Neuronal stem cell (in vitro differentiated cells): Measurements from ENCODE around the gene ARF1.

Source experiments
- DNase-seq: peaks from one replicate; pipeline ENCODE4 v3.0.0-alpha.2; 2013; ENCODE audit warnings: low spot score
- H2AFZ ChIP-seq: one replicate; pipeline ENCODE4 v1.6.1; 2013; ENCODE audit warnings: mild to moderate bottlenecking, low read length, inconsistent platforms
- H2AK5ac ChIP-seq: 2 replicates; pipeline ENCODE4 v1.6.1; 2013; ENCODE audit warnings: low read depth, mild to moderate bottlenecking, inconsistent platforms, low read length, moderate library complexity, mixed read lengths
- H2BK120ac ChIP-seq: 2 replicates; pipeline ENCODE4 v1.6.1; 2013; ENCODE audit warnings: low read depth, mild to moderate bottlenecking, inconsistent platforms, low read length, moderate library complexity, mixed read lengths
- H2BK12ac ChIP-seq: one replicate; pipeline ENCODE4 v1.6.1; 2013; ENCODE audit warnings: low read length, inconsistent platforms
- H2BK15ac ChIP-seq: 2 replicates; pipeline ENCODE4 v1.6.1; 2013; ENCODE audit warnings: mild to moderate bottlenecking, low read length, inconsistent platforms, mixed read lengths
- H2BK5ac ChIP-seq: one replicate; pipeline ENCODE4 v1.6.1; 2013; ENCODE audit warnings: inconsistent platforms, mild to moderate bottlenecking, low read length, moderate library complexity
- H3K14ac ChIP-seq: one replicate; pipeline ENCODE4 v1.6.1; 2013; ENCODE audit warnings: low read length, inconsistent platforms
- H3K18ac ChIP-seq: 2 replicates; pipeline ENCODE4 v1.6.1; 2013; ENCODE audit warnings: low read length, inconsistent platforms
- H3K23ac ChIP-seq: 2 replicates; pipeline ENCODE4 v1.6.1; 2013; ENCODE audit warnings: low read depth, mild to moderate bottlenecking, mixed read lengths, low read length, inconsistent platforms; ENCODE audit not compliant: poor library complexity
- H3K27ac ChIP-seq: replicated peaks from 3 replicates; pipeline ENCODE4 v1.5.1; 2013; ENCODE audit warnings: low read length, inconsistent platforms
- H3K27me3 ChIP-seq, 3 experiments: 2 replicates each; pipeline ENCODE4 v1.6.1; 2013; ENCODE audit warnings: low read length in 3 of 3, mild to moderate bottlenecking in 2 of 3, inconsistent platforms in 1 of 3, low read depth in 1 of 3, mixed read lengths in 1 of 3, moderate library complexity in 1 of 3; ENCODE audit not compliant: control insufficient read depth in 3 of 3, insufficient read depth in 3 of 3
- H3K36me3 ChIP-seq, 2 donors: replicated peaks in 1 of 2; 2 replicates each; pipeline ENCODE4 v1.6.1; 2013; ENCODE audit warnings: low read length in 2 of 2; ENCODE audit not compliant: control insufficient read depth in 2 of 2, insufficient read depth in 2 of 2
- H3K4ac ChIP-seq: 2 replicates; pipeline ENCODE4 v1.6.1; 2013; ENCODE audit warnings: inconsistent platforms, mild to moderate bottlenecking, low read length, moderate library complexity
- H3K4me1 ChIP-seq, 2 donors: 1 replicate in 1 of 2; 2 replicates in 1 of 2; pipeline ENCODE4 v1.6.1; 2013; ENCODE audit warnings: low read length in 2 of 2, low read depth in 1 of 2; ENCODE audit not compliant: control insufficient read depth in 2 of 2, insufficient read depth in 1 of 2
- H3K4me2 ChIP-seq: one replicate; pipeline ENCODE4 v1.6.1; 2013; ENCODE audit warnings: mild to moderate bottlenecking, low read length, inconsistent platforms; ENCODE audit not compliant: insufficient read depth, poor library complexity, severe bottlenecking
- H3K4me3 ChIP-seq, 2 donors: 2 replicates each; pipeline ENCODE4 v1.5.1; 2013; ENCODE audit warnings: low read length in 2 of 2, mild to moderate bottlenecking in 2 of 2, inconsistent platforms in 1 of 2, moderate library complexity in 1 of 2
- H3K79me1 ChIP-seq: one replicate; pipeline ENCODE4 v1.6.1; 2013; ENCODE audit warnings: low read depth, mild to moderate bottlenecking, inconsistent platforms, low read length, moderate library complexity
- H3K9ac ChIP-seq: one replicate; pipeline ENCODE4 v1.6.1; 2013; ENCODE audit warnings: mild to moderate bottlenecking, low read depth, low read length, inconsistent platforms; ENCODE audit not compliant: poor library complexity
- H3K9me3 ChIP-seq, 2 donors: replicated peaks in 1 of 2; 2 replicates each; pipeline versions ENCODE3 to v1.6.1; 2013; ENCODE audit warnings: low read length in 2 of 2, mild to moderate bottlenecking in 2 of 2, inconsistent platforms in 1 of 2, low read depth in 1 of 2, mixed read lengths in 1 of 2, moderate library complexity in 1 of 2; ENCODE audit not compliant: control insufficient read depth in 2 of 2, insufficient read depth in 1 of 2
- H4K8ac ChIP-seq: one replicate; pipeline ENCODE4 v1.6.1; 2013; ENCODE audit warnings: low read depth, mild to moderate bottlenecking, inconsistent platforms, low read length, moderate library complexity
- H4K91ac ChIP-seq: one replicate; pipeline ENCODE4 v1.6.1; 2013; ENCODE audit warnings: low read length, low read depth, mild to moderate bottlenecking, inconsistent platforms; ENCODE audit not compliant: poor library complexity
- WGBS, 2 donors: extraction: QIAGEN DNeasy Blood & Tissue Kit; methylation state at CpG; one replicate each; pipeline ENCODE4 v1.1.7; 2013; ENCODE audit warnings: missing lambda C conversion rate in 2 of 2, mixed read lengths in 1 of 2; ENCODE audit not compliant: insufficient read length in 2 of 2, insufficient replicate concordance in 1 of 2; ENCODE audit errors: extremely low coverage in 2 of 2; 5-methylcytosine and 5-hydroxymethylcytosine counted together

ARF1 gene

DNA sequence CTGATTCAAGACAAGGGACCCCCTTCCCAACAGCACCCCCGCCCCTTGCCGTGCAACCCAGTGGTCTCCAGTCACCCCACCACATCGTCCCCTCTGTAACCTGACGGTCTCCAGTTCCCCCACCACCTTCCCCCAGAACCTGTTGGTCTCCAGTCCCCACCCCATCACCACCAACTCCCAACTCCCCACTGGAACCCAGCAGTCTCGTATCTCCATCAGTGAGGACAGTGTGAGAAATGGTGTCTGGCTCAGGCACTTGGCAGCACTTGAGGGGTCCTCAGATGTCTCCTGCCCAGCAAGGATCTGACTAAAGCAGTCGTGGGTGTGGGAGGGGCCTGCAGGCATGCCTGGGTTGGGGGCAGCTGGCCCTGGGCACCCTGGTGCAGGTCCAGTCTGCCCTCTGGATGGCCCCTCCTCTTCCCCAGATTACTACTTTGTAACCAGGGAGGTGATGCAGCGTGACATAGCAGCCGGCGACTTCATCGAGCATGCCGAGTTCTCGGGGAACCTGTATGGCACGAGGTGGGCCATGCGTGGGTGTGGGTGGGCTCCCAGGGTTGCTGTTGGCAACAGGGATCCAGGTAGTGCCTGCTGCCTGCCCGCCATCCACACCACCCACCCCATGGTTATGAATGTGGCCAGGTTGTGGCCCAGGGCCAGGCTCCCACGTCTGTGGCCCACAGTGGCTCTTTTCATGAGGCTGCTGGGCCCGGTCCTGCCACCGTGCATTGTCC is 64.1 kb downstream of the ARF1 start:
- no peak overlapping the region for H2BK15ac ChIP-seq
- peaks cover 0 to 51% of the 10 kb centered on the region in 2 donors for H3K36me3 ChIP-seq
- no peak overlapping the region for H3K4ac ChIP-seq
- no peak overlapping the region for H2AK5ac ChIP-seq
- no peak overlapping the region for H4K8ac ChIP-seq
- H3K4me1 ChIP-seq, result peaks cover 9 to 24% of the 10 kb centered on the region in 2 donors
- H3K4me2 ChIP-seq, result no peak overlapping the region
- H4K91ac ChIP-seq, result no peak overlapping the region
- H2AFZ ChIP-seq, result no peak overlapping the region
- H3K27ac ChIP-seq, result no peak overlapping the region
- no peak for DNase-seq
- H3K79me1 ChIP-seq, result peaks cover 26% of the 10 kb centered on the region
- H3K18ac ChIP-seq, result no peak overlapping the region
- H2BK12ac ChIP-seq, result no peak overlapping the region
- H3K14ac ChIP-seq, result no peak overlapping the region
- H3K27me3 ChIP-seq, result no peaks in the 10 kb centered on the region
- WGBS, 2 donors, result no CpG with 5 or more reads among the region's 18 CpGs
- H3K9me3 ChIP-seq, result no peaks in the 10 kb centered on the region
- no peak overlapping the region for H3K4me3 ChIP-seq
- H2BK5ac ChIP-seq, result no peak overlapping the region
- H2BK120ac ChIP-seq, result no peak overlapping the region
- peak overlapping the region; percentile 55 for H3K23ac ChIP-seq
- H3K9ac ChIP-seq, result no peak overlapping the region

DNA sequence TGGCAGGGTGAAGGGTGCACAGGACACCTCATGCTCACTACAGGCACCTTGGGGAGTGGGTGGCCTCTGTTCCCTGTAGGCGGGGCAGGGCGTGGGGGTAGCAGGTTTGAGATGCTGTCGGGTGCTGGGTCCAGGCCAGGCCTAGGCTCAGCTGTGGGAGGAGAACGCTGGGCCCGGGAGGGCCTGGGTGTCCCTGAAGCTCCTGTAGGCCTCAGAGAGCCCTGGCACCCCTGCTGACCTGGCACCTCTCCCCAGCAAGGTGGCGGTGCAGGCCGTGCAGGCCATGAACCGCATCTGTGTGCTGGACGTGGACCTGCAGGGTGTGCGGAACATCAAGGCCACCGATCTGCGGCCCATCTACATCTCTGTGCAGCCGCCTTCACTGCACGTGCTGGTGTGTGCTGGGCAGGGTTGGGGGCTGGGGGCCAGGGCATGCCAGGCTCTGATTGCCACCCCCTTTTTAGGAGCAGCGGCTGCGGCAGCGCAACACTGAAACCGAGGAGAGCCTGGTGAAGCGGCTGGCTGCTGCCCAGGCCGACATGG is 64.7 kb downstream of the ARF1 start:
- H3K4me2 ChIP-seq, result no peak overlapping the region
- H4K91ac ChIP-seq, result peak overlapping the region; percentile 85
- no peak overlapping the region for H3K27ac ChIP-seq
- H3K18ac ChIP-seq, result peak overlapping the region; percentile 28
- H4K8ac ChIP-seq, result no peak overlapping the region
- H3K4me3 ChIP-seq, result no peak overlapping the region
- H2BK5ac ChIP-seq, result no peak overlapping the region
- DNase-seq, result no peak
- H3K9me3 ChIP-seq, result no peaks in the 10 kb centered on the region
- no peak overlapping the region for H2BK15ac ChIP-seq
- H2AK5ac ChIP-seq, result no peak overlapping the region
- peak overlapping the region; percentile 55 for H3K23ac ChIP-seq
- peaks cover 0 to 44% of the 10 kb centered on the region in 2 donors for H3K36me3 ChIP-seq
- peaks cover 21% of the 10 kb centered on the region for H3K79me1 ChIP-seq
- no peak overlapping the region for H2BK120ac ChIP-seq
- H3K4ac ChIP-seq, result no peak overlapping the region
- no peak overlapping the region for H3K14ac ChIP-seq
- H3K4me1 ChIP-seq, result peaks cover 9 to 19% of the 10 kb centered on the region in 2 donors
- no CpG with 5 or more reads among the region's 20 CpGs for WGBS, 2 donors
- no peak overlapping the region for H2BK12ac ChIP-seq
- no peak overlapping the region for H3K9ac ChIP-seq
- no peak overlapping the region for H2AFZ ChIP-seq
- no peaks in the 10 kb centered on the region for H3K27me3 ChIP-seq

DNA sequence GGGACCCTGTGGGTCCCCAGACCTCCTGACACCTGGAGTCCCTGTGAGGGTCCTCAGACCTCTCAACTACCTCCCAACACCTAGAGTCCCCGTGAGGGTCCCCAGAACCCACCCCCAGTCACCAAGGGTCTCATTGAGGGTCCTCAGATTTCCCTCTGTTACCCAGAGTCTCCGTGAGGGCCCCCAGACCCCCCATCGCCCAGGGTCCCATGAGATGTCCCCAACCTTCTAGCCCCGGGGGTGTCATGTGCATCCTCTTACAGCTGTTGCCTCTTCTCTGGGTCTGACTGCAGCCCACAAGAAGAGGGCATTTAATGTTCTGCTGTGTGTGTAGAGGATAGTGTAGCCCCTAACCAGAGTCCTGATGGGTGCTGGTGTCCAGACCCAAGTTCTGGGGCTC is 65.3 kb downstream of the ARF1 start:
- H2BK5ac ChIP-seq, result peak overlapping the region; percentile 66
- H3K14ac ChIP-seq, result no peak overlapping the region
- no peak overlapping the region for H2BK12ac ChIP-seq
- H3K4me2 ChIP-seq, result no peak overlapping the region
- H3K23ac ChIP-seq, result no peak overlapping the region
- H2AFZ ChIP-seq, result no peak overlapping the region
- H2BK120ac ChIP-seq, result no peak overlapping the region
- H3K18ac ChIP-seq, result no peak overlapping the region
- peaks cover 19% of the 10 kb centered on the region for H3K79me1 ChIP-seq
- no peak overlapping the region for H4K91ac ChIP-seq
- no peak overlapping the region for H2BK15ac ChIP-seq
- H3K27ac ChIP-seq, result no peak overlapping the region
- no peak overlapping the region for H3K4me3 ChIP-seq
- no peak overlapping the region for H4K8ac ChIP-seq
- H2AK5ac ChIP-seq, result no peak overlapping the region
- no CpG with 5 or more reads among the region's 4 CpGs for WGBS, 2 donors
- H3K9me3 ChIP-seq, result no peaks in the 10 kb centered on the region
- H3K9ac ChIP-seq, result no peak overlapping the region
- no peaks in the 10 kb centered on the region for H3K27me3 ChIP-seq
- no peak overlapping the region for H3K4ac ChIP-seq
- peaks cover 9 to 19% of the 10 kb centered on the region in 2 donors for H3K4me1 ChIP-seq
- no peak for DNase-seq
- H3K36me3 ChIP-seq, result peaks cover 0 to 41% of the 10 kb centered on the region in 2 donors

DNA sequence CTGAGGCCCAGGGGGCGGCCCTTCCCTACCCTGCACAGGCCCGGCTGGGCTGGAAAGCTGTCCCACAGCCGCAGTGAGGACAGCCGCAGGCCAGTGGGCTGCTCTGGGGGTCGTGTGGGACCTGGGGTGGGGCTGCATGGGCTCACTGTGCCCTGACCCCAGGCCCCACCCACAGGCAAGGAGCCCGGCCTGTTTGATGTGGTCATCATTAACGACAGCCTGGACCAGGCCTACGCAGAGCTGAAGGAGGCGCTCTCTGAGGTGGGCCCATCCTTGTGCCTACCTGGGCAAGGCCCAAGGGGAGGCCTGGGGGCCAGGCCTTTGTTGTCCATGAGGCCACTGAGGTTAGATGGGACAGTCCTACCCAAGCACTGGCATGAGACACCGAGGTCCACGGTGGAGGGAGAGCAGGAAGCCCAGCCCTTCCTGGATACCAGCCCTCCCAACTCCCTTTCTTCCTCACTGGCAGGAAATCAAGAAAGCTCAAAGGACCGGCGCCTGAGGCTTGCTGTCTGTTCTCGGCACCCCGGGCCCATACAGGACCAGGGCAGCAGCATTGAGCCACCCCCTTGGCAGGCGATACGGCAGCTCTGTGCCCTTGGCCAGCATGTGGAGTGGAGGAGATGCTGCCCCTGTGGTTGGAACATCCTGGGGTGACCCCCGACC is 65.8 kb downstream of the ARF1 start:
- no peaks in the 10 kb centered on the region for H3K27me3 ChIP-seq
- H2BK5ac ChIP-seq, result peak overlapping the region; percentile 66
- H2BK12ac ChIP-seq, result no peak overlapping the region
- no peak overlapping the region for H2AFZ ChIP-seq
- H3K9me3 ChIP-seq, result no peaks in the 10 kb centered on the region
- no peak overlapping the region for H3K14ac ChIP-seq
- H3K36me3 ChIP-seq, result peaks cover 0 to 37% of the 10 kb centered on the region in 2 donors
- H2BK15ac ChIP-seq, result no peak overlapping the region
- H3K27ac ChIP-seq, result no peak overlapping the region
- no peak overlapping the region for H3K23ac ChIP-seq
- no peak overlapping the region for H3K4me2 ChIP-seq
- peak overlapping the region; percentile 76 for H2AK5ac ChIP-seq
- peaks cover 9 to 19% of the 10 kb centered on the region in 2 donors for H3K4me1 ChIP-seq
- DNase-seq, result no peak
- H3K79me1 ChIP-seq, result peaks cover 19% of the 10 kb centered on the region
- H3K4me3 ChIP-seq, result no peak overlapping the region
- no peak overlapping the region for H2BK120ac ChIP-seq
- WGBS, 2 donors, result no CpG with 5 or more reads among the region's 18 CpGs
- H3K4ac ChIP-seq, result no peak overlapping the region
- H3K18ac ChIP-seq, result no peak overlapping the region
- peak overlapping the region; percentile 17 for H4K8ac ChIP-seq
- peak overlapping the region; percentile 44 for H3K9ac ChIP-seq
- no peak overlapping the region for H4K91ac ChIP-seq
